ENCODE measurements around the gene SGO1. TPM values are rescaled to one million over a fixed set of nuclear protein-coding genes. Genes with fewer than 3 reads are reported as not detected.
"Not testable (repeated sequence)": the region's sequence is repeated elsewhere in the genome, so short reads cannot be mapped to it uniquely, and the experiment has no call there.

The SGO1 gene
- 12.3 and 16.8 TPM in 2 replicates for total RNA-seq (2014; rRNA removed; shearing (Covaris generic))

DNA sequence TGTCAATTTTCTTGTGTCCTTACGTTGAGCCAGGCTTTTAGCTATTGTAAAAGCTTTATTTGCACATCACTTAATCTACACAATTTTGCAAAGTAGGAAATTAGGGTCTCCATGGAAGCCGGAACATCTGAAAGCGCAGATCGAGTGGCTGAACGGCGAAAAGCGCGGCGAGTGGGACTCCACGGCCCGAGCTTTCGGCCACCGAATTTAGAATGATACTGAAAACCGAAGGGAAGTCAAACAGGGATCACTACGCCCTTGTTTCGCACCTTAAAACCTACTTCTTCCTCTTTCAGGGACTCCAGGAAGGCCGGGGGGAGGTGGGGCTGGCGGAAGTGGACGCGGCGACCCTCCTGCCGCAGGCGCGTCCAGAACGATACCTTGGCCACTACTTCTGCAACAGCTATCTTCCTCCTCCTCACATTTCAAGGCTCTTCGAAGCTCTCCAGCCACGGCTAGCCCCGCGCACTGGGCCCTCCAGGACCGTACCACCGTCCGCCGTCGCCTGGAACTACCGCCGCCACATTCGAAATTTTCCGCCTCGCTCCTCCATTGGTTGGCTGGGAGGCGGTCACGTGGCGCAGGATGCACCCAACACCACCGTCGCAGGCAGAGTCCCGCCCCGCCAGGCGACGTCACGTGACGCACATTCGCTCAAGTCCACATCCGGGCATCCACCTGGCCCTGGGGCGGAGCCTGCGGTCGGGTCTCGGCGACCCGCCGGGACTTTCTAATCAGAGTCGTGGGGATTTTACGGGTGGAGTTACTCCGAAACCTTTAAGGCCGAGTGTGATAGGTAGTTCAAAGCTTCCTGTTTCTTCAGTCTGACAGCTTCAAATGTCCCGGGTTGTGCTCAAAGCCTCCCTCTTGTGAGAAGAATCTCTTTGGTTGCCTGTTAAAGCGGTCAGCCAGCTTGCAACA lies at the start of gene SGO1:
Gene SGO1, minus strand, starts transcription at position 528 of the 921 bp plus-strand sequence. CDS start 2,179 bp downstream, outside the sequence.
- peak; percentile 96 for DNase-seq (ENCODE audit: low spot score)

DNA sequence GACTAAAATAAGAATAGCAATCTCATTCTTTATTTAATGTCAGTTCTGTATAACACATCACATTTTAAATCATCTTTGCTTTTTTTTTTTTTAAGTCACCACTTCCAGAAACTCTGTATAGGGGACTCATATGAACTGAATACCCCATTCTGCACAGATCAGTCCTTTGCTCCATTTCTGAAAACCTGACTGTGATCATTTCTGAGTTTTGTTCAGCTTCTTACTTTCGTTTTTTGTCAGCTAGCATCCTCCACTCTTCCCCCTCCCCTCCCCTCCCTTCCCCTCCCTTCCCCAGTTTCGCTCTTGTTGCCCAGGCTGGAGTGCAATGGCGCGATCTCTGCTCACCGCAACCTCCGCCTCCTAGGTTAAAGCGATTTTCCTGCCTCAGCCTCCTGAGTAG lies 49.8 kb upstream of the SGO1 start:
- DNase-seq (ENCODE audit: low spot score): no peak

- DNase-seq (ENCODE audit: low spot score): no peak
Measured at GRCh38 chr3:20232906-20233780, 47.1 kb upstream of the SGO1 start.

DNA sequence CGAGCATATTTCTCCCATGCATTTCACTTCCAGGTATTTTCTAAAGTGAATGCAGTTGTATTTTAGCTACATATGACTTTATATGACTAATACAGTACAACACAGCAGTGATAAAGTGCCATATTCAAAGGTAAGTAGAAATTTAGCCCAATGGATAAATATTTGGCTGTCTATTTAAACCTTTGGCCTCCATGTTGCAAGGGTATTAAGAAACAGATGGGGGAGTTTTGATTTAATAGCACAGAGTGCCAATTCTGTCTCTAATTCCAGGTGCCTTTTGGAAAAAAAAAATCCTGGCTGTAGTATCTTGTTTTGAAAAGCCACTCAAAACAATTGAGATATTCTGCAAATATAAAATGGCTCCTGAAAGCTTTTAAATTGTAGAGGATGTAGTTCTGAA lies 44.9 kb upstream of the SGO1 start:
- no peak for DNase-seq (ENCODE audit: low spot score)

GRCh38 chr3:20225769-20226168 lies 39.8 kb upstream of the SGO1 start:
- peak; percentile 2 for DNase-seq (ENCODE audit: low spot score)

- DNase-seq (ENCODE audit: low spot score): no peak
Measured at GRCh38 chr3:20222274-20222673, 36.3 kb upstream of the SGO1 start.

DNA sequence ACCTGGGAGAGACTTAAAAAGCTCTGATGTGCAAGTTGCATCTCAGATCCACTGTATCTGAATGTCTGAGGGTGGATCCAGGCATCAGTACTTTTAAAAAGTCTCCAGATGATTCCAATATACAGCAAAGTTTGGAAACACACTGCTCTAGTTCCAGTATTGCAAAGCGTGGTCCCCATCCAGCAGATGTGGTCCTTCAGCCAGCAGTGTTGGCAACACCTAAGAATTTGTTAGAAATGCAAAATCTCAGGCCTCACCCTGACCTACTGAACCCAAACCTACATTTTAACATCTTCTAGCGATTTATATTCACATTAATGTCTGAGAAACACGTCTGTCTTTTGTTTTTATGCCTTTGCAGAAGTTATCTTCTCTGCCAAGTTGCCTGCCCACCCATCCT lies 32.2 kb upstream of the SGO1 start:
- no peak for DNase-seq (ENCODE audit: low spot score)

- DNase-seq (ENCODE audit: low spot score): no peak
Measured at GRCh38 chr3:20215636-20216035, 29.6 kb upstream of the SGO1 start.

- DNase-seq (ENCODE audit: low spot score): not testable (repeated sequence)
Measured at GRCh38 chr3:20213491-20213890, 27.5 kb upstream of the SGO1 start.

GRCh38 chr3:20207945-20208344 lies 21.9 kb upstream of the SGO1 start:
- DNase-seq (ENCODE audit: low spot score): not testable (repeated sequence)

DNA sequence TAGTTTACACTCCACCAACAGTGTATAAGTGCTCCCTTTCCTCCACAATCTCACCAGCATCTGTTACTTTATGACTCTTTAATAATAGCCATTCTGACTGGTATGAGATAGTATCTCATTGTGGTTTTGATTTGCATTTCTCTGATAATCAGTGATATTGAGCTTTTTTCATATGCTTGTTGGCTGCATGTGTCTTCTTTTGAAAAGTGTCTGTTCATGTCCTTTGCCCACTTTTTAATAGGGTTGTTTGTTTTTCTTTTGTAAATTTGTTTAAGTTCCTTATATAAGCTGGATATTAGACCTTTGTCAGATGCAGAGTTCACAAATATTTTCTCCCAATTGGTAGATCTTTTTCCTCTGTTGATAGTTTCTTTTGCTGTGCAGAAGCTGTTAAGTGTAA lies 19.9 kb upstream of the SGO1 start:
- DNase-seq (ENCODE audit: low spot score): not testable (repeated sequence)

DNA sequence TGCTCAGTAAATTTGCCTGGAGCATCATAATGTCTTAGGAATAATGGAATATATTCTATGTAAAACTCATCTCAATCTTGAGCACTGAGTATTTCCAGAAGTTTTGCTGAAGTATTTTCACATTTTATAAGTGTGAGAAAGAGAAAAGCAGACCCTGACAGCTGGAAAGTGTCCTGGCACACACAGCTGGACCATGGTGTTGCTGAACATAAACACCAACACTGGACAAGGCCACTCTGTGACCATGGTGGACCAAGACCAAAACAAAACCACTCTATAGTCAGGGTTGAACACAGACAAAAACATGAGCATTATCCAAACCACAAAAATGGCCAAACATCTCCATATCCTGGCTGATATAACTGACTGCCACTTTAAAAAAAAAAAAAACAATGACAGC lies 15.1 kb upstream of the SGO1 start:
- DNase-seq (ENCODE audit: low spot score): no peak

DNA sequence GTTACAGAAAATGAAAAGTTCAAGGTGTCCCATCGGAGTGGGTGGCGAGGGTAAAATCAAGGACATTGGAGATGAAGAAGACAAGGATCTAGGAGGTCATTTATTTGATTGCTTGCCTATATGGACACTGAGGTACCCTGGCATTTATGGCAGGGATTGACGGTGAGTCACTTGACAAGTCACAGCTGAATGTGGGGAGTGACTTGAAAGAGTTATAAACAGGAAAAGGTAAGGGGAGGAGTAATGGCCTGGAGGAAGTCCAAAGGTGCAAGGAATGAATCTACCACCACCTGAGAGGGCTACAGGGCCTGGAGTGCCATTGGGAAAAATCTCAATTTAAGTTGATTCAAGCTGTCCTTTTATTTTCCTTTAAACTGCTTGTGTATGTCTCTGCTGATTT lies 11.8 kb upstream of the SGO1 start:
- peak; percentile 4 for DNase-seq (ENCODE audit: low spot score)

- DNase-seq (ENCODE audit: low spot score): no peak
Measured at GRCh38 chr3:20194793-20195460, 8.9 kb upstream of the SGO1 start.

GRCh38 chr3:20190991-20191390 lies 5.0 kb upstream of the SGO1 start:
- no peak for DNase-seq (ENCODE audit: low spot score)

- DNase-seq (ENCODE audit: low spot score): no peak
Measured at GRCh38 chr3:20186600-20187004, 596 bp upstream of the SGO1 start.

DNA sequence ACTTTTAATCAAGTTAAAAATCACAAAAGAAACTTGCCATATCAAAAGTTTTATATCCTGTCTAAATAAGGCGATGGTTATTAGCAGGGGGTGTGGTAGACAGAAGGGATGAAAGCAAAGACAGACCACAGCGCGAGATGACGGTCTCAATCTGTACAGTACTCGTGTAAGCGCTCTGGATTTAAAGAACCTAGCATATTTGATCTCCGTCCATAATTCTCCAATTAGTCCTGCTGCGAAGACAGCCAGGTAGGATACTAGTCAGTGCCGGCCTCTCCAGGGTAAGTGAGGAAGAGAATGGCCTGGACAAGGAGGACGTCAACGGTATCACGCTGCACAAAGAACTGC lies 701 bp downstream of the SGO1 start:
- DNase-seq (ENCODE audit: low spot score): no peak

- DNase-seq (ENCODE audit: low spot score): no peak
Measured at GRCh38 chr3:20182206-20182605, 3.8 kb downstream of the SGO1 start.

GRCh38 chr3:20181276-20181675 lies 4.7 kb downstream of the SGO1 start:
- no peak for DNase-seq (ENCODE audit: low spot score)

DNA sequence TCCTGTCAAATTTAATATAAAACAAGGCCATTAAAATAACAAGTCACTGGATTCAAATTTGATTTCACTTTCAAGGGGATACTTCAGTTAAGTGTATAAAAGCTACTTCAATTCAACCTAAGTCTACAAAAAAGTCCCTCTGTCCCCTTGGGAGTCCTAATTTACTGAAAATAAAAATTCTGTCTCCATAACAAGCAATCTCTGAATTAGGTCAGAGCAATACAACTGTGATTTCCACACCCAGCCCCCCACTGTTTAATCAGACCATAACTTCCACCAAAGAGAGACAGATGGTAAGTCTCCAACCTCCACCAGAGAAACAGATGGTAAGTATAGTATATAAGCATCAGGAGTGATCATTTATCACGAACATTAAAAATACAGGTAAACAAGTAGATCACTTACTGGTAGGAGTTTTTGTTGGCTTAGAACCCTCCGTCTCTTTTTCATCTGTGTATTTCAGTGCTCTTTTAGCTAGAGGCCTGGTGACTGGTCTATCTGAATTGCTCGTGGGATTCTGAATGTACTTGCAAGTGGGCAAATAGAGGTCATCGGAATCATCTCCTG lies 12.1 kb downstream of the SGO1 start:
- no peak for DNase-seq (ENCODE audit: low spot score)

DNA sequence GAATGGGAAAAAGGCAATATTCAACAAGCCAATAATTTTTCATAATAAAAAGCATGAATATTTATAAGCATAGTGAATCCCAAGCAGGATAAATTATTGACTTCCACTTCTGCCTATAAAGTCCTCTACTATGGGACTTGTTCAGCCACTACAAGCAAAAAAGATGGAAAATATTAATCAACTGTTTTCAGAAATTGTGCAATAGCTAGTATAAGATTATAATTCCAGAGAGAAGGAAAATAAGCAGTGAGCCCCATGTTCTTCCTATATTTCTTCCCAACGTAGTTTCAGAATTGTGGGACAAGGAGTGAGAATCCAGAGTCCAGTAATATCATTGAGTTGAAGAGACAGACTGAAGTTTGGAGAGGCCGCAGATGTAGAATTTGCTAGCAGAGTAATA lies 24.3 kb downstream of the SGO1 start:
- DNase-seq (ENCODE audit: low spot score): no peak

DNA sequence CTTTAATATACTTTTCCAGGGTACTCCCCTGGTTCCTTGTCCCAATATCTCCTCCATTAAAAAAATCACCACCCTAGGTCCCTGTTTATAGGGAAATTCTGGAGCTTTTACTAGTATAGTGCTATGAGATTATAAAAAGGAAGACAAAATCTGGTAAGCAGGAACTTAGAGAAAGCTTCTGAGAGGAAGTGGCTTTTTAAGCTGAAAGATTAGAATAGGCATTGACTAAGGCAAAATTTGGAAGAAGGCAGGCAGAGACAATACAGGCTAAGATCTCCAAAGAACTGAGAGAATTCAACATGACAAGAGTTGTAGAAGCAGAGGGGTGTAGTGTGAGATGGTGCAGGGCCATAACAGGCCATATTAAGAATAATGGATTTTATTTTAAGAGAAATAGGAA lies 25.8 kb downstream of the SGO1 start:
- DNase-seq (ENCODE audit: low spot score): no peak

All from H4 (cell line).